Neuronal stem cell (in vitro differentiated cells): ENCODE results near the gene SUPT3H.

Experiments
- DNase-seq: peaks from one replicate; pipeline ENCODE4 v3.0.0-alpha.2; 2013; ENCODE audit warnings: low spot score
- H2AFZ ChIP-seq: one replicate; pipeline ENCODE4 v1.6.1; 2013; ENCODE audit warnings: mild to moderate bottlenecking, low read length, inconsistent platforms
- H2AK5ac ChIP-seq: 2 replicates; pipeline ENCODE4 v1.6.1; 2013; ENCODE audit warnings: low read depth, mild to moderate bottlenecking, inconsistent platforms, low read length, moderate library complexity, mixed read lengths
- H2BK120ac ChIP-seq: 2 replicates; pipeline ENCODE4 v1.6.1; 2013; ENCODE audit warnings: low read depth, mild to moderate bottlenecking, inconsistent platforms, low read length, moderate library complexity, mixed read lengths
- H2BK12ac ChIP-seq: one replicate; pipeline ENCODE4 v1.6.1; 2013; ENCODE audit warnings: low read length, inconsistent platforms
- H2BK15ac ChIP-seq: 2 replicates; pipeline ENCODE4 v1.6.1; 2013; ENCODE audit warnings: mild to moderate bottlenecking, low read length, inconsistent platforms, mixed read lengths
- H2BK5ac ChIP-seq: one replicate; pipeline ENCODE4 v1.6.1; 2013; ENCODE audit warnings: inconsistent platforms, mild to moderate bottlenecking, low read length, moderate library complexity
- H3K14ac ChIP-seq: one replicate; pipeline ENCODE4 v1.6.1; 2013; ENCODE audit warnings: low read length, inconsistent platforms
- H3K18ac ChIP-seq: 2 replicates; pipeline ENCODE4 v1.6.1; 2013; ENCODE audit warnings: low read length, inconsistent platforms
- H3K23ac ChIP-seq: 2 replicates; pipeline ENCODE4 v1.6.1; 2013; ENCODE audit warnings: low read depth, mild to moderate bottlenecking, mixed read lengths, low read length, inconsistent platforms; ENCODE audit not compliant: poor library complexity
- H3K27ac ChIP-seq: replicated peaks from 3 replicates; pipeline ENCODE4 v1.5.1; 2013; ENCODE audit warnings: low read length, inconsistent platforms
- H3K27me3 ChIP-seq, 3 experiments: 2 replicates each; pipeline ENCODE4 v1.6.1; 2013; ENCODE audit warnings: low read length in 3 of 3, mild to moderate bottlenecking in 2 of 3, inconsistent platforms in 1 of 3, low read depth in 1 of 3, mixed read lengths in 1 of 3, moderate library complexity in 1 of 3; ENCODE audit not compliant: control insufficient read depth in 3 of 3, insufficient read depth in 3 of 3
- H3K36me3 ChIP-seq, 2 donors: replicated peaks in 1 of 2; 2 replicates each; pipeline ENCODE4 v1.6.1; 2013; ENCODE audit warnings: low read length in 2 of 2; ENCODE audit not compliant: control insufficient read depth in 2 of 2, insufficient read depth in 2 of 2
- H3K4ac ChIP-seq: 2 replicates; pipeline ENCODE4 v1.6.1; 2013; ENCODE audit warnings: inconsistent platforms, mild to moderate bottlenecking, low read length, moderate library complexity
- H3K4me1 ChIP-seq, 2 donors: 1 replicate in 1 of 2; 2 replicates in 1 of 2; pipeline ENCODE4 v1.6.1; 2013; ENCODE audit warnings: low read length in 2 of 2, low read depth in 1 of 2; ENCODE audit not compliant: control insufficient read depth in 2 of 2, insufficient read depth in 1 of 2
- H3K4me2 ChIP-seq: one replicate; pipeline ENCODE4 v1.6.1; 2013; ENCODE audit warnings: mild to moderate bottlenecking, low read length, inconsistent platforms; ENCODE audit not compliant: insufficient read depth, poor library complexity, severe bottlenecking
- H3K4me3 ChIP-seq, 2 donors: 2 replicates each; pipeline ENCODE4 v1.5.1; 2013; ENCODE audit warnings: low read length in 2 of 2, mild to moderate bottlenecking in 2 of 2, inconsistent platforms in 1 of 2, moderate library complexity in 1 of 2
- H3K79me1 ChIP-seq: one replicate; pipeline ENCODE4 v1.6.1; 2013; ENCODE audit warnings: low read depth, mild to moderate bottlenecking, inconsistent platforms, low read length, moderate library complexity
- H3K9ac ChIP-seq: one replicate; pipeline ENCODE4 v1.6.1; 2013; ENCODE audit warnings: mild to moderate bottlenecking, low read depth, low read length, inconsistent platforms; ENCODE audit not compliant: poor library complexity
- H3K9me3 ChIP-seq, 2 donors: replicated peaks in 1 of 2; 2 replicates each; pipeline versions ENCODE3 to v1.6.1; 2013; ENCODE audit warnings: low read length in 2 of 2, mild to moderate bottlenecking in 2 of 2, inconsistent platforms in 1 of 2, low read depth in 1 of 2, mixed read lengths in 1 of 2, moderate library complexity in 1 of 2; ENCODE audit not compliant: control insufficient read depth in 2 of 2, insufficient read depth in 1 of 2
- H4K8ac ChIP-seq: one replicate; pipeline ENCODE4 v1.6.1; 2013; ENCODE audit warnings: low read depth, mild to moderate bottlenecking, inconsistent platforms, low read length, moderate library complexity
- H4K91ac ChIP-seq: one replicate; pipeline ENCODE4 v1.6.1; 2013; ENCODE audit warnings: low read length, low read depth, mild to moderate bottlenecking, inconsistent platforms; ENCODE audit not compliant: poor library complexity
- WGBS, 2 donors: extraction: QIAGEN DNeasy Blood & Tissue Kit; methylation state at CpG; one replicate each; pipeline ENCODE4 v1.1.7; 2013; ENCODE audit warnings: missing lambda C conversion rate in 2 of 2, mixed read lengths in 1 of 2; ENCODE audit not compliant: insufficient read length in 2 of 2, insufficient replicate concordance in 1 of 2; ENCODE audit errors: extremely low coverage in 2 of 2; 5-methylcytosine and 5-hydroxymethylcytosine counted together

Gene SUPT3H

GRCh38 chr6:45054610-45055009 lies 323.1 kb downstream of the SUPT3H start:
- no peaks in the 10 kb centered on the region for H3K79me1 ChIP-seq
- peaks cover 5 to 6% of the 10 kb centered on the region in 2 donors for H3K4me1 ChIP-seq
- H2BK5ac ChIP-seq: no peak overlapping the region
- no peak overlapping the region for H2AFZ ChIP-seq
- H4K91ac ChIP-seq: no peak overlapping the region
- no peak for DNase-seq
- H3K9ac ChIP-seq: no peak overlapping the region
- no CpG with 5 or more reads among the region's 1 CpG for WGBS, 2 donors
- H2BK120ac ChIP-seq: no peak overlapping the region
- no peak overlapping the region for H3K4me3 ChIP-seq
- H2AK5ac ChIP-seq: no peak overlapping the region
- no peak overlapping the region for H4K8ac ChIP-seq
- H3K4ac ChIP-seq: no peak overlapping the region
- no peak overlapping the region for H3K14ac ChIP-seq
- H3K9me3 ChIP-seq: peaks cover 0 to 12% of the 10 kb centered on the region in 2 donors
- H3K23ac ChIP-seq: no peak overlapping the region
- no peak overlapping the region for H3K18ac ChIP-seq
- H3K27me3 ChIP-seq: no peaks in the 10 kb centered on the region
- H2BK15ac ChIP-seq: no peak overlapping the region
- H2BK12ac ChIP-seq: no peak overlapping the region
- H3K27ac ChIP-seq: no peak overlapping the region
- H3K4me2 ChIP-seq: no peak overlapping the region
- no peaks in the 10 kb centered on the region for H3K36me3 ChIP-seq

GRCh38 chr6:45052325-45052724 lies 325.4 kb downstream of the SUPT3H start:
- Histone ChIP-seq H2BK15ac (no peak overlapping the region), H2AFZ (no peak overlapping the region), H2BK120ac (no peak overlapping the region), H3K9me3 (peaks cover 0 to 27% of the 10 kb centered on the region in 2 donors), H3K4ac (no peak overlapping the region), H3K9ac (no peak overlapping the region), H3K4me1 (peaks cover 3 to 5% of the 10 kb centered on the region in 2 donors), H3K36me3 (no peaks in the 10 kb centered on the region), H3K27me3 (no peaks in the 10 kb centered on the region), H4K8ac (no peak overlapping the region), H2AK5ac (no peak overlapping the region), H3K4me3 (no peak overlapping the region), H3K14ac (no peak overlapping the region), H4K91ac (no peak overlapping the region), H3K4me2 (no peak overlapping the region), H2BK5ac (no peak overlapping the region), H2BK12ac (no peak overlapping the region), H3K18ac (no peak overlapping the region), H3K27ac (no peak overlapping the region), H3K79me1 (no peaks in the 10 kb centered on the region), H3K23ac (no peak overlapping the region)
- no peak for DNase-seq
- no CpG with 5 or more reads among the region's 2 CpGs for WGBS, 2 donors

DNA sequence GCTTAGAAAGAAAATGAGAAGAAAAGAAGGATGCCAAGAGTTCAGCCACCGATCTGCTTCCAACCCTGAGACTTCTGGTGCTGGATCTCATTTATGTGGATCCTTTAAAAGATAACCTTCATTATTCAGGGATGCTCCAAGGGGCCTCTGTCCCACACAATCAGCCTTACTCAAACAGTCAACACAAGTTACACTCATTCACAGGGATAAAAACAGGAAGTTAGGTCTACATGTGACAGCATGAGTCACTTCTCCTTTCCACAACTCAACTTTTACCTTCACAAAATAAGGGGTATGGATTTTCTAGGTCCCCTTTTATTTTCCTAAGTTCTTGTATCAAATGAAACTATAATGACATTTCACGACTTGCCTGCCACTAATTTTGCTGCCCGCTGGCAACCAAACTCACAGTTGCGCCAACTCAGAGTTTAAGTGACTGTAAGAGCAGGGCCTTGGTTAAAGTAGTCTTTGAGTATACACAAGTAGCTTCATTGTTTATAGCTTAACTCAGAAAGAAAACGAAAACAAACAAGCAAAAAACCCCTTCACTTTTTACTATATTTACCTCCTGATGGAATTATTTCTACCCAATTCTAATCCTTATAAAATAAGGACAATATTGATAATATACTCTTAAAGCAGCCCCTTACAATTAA lies 328.4 kb downstream of the SUPT3H start:
- Histone ChIP-seq H3K18ac (no peak overlapping the region), H3K9ac (no peak overlapping the region), H2AK5ac (no peak overlapping the region), H3K4me2 (no peak overlapping the region), H2BK12ac (no peak overlapping the region), H3K4me3 (no peak overlapping the region), H2BK120ac (no peak overlapping the region), H3K27me3 (no peaks in the 10 kb centered on the region), H4K91ac (no peak overlapping the region), H3K9me3 (peaks cover 0 to 18% of the 10 kb centered on the region in 2 donors), H4K8ac (no peak overlapping the region), H3K4ac (no peak overlapping the region), H3K4me1 (peaks cover 3 to 4% of the 10 kb centered on the region in 2 donors), H2AFZ (no peak overlapping the region), H3K14ac (no peak overlapping the region), H3K36me3 (no peaks in the 10 kb centered on the region), H3K27ac (no peak overlapping the region), H3K23ac (no peak overlapping the region), H2BK5ac (no peak overlapping the region), H2BK15ac (no peak overlapping the region), H3K79me1 (no peaks in the 10 kb centered on the region)
- no peak for DNase-seq
- WGBS, 2 donors: no CpG with 5 or more reads among the region's 5 CpGs

DNA sequence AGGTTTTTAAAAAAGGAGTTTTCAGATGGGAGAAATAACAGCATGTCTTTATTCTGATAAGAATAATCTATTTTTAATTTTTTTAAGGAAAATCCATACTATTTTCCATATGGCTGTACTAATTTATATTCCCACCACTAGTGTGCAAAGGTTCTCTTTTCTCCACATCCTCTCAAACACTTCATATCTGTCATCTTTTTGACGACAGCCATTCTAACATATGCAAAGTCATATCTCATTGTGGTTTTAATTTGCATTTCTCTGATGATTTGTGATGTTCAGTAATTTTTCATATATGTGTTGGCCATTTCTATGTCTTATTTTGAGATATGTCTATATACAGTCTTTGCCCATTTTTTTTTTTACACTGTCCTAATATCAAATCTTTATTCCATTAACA lies 330.2 kb downstream of the SUPT3H start:
- Histone ChIP-seq H2BK12ac (no peak overlapping the region), H4K91ac (no peak overlapping the region), H3K4me1 (peaks cover 3 to 4% of the 10 kb centered on the region in 2 donors), H3K4ac (no peak overlapping the region), H2BK15ac (no peak overlapping the region), H3K4me3 (no peak overlapping the region), H2BK120ac (no peak overlapping the region), H3K9me3 (peaks cover 0 to 18% of the 10 kb centered on the region in 2 donors), H3K18ac (no peak overlapping the region), H3K4me2 (no peak overlapping the region), H3K27me3 (no peaks in the 10 kb centered on the region), H4K8ac (no peak overlapping the region), H3K79me1 (no peaks in the 10 kb centered on the region), H3K27ac (no peak overlapping the region), H3K23ac (no peak overlapping the region), H2AFZ (no peak overlapping the region), H2AK5ac (no peak overlapping the region), H2BK5ac (no peak overlapping the region), H3K36me3 (no peaks in the 10 kb centered on the region), H3K9ac (no peak overlapping the region), H3K14ac (no peak overlapping the region)
- no CpG with 5 or more reads among the region's 1 CpG for WGBS, 2 donors
- DNase-seq: no peak
